ENCODE data around the gene PPP1R17.
A peak's percentile ranks its signal among the peaks of the same experiment; 100 is the strongest.

PPP1R17 gene

GRCh38 chr7:31702354-31702753, 15.3 kb downstream of the PPP1R17 start:
- no peak for DNase-seq (ENCODE audit: low spot score)

GRCh38 chr7:31705377-31705776, 18.4 kb downstream of the PPP1R17 start:
- DNase-seq (ENCODE audit: low spot score) = no peak

- no peak for DNase-seq (ENCODE audit: low spot score)
Observed at GRCh38 chr7:31707089-31707488, 20.1 kb downstream of the PPP1R17 start.

GRCh38 chr7:31710171-31710570, 23.2 kb downstream of the PPP1R17 start:
- no peak for DNase-seq (ENCODE audit: low spot score)

- DNase-seq (ENCODE audit: low spot score) = no peak
Observed at GRCh38 chr7:31716355-31716754, 29.3 kb downstream of the PPP1R17 start.

GRCh38 chr7:31720366-31720765, 33.4 kb downstream of the PPP1R17 start:
- DNase-seq (ENCODE audit: low spot score) = no peak

DNA sequence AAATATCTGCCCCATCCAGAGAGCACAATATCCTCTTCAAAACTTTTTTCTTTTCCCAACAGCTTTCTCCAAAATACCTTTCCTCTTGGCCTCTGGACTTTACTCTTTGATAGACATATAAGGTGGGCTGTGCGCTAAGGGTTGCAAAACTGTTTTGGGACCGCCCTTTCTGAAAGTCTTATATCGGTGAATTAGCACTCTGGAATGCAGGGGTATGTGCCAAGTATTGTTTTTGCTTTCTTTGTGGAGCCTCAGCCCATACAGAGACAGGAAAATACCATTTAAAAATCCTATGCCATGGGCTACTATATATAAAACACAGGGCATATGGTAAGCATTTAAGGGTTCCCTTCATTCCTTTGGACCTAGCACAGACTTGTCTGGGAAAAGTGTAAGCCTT, 37.7 kb downstream of the PPP1R17 start:
- no peak for DNase-seq (ENCODE audit: low spot score)

DNA sequence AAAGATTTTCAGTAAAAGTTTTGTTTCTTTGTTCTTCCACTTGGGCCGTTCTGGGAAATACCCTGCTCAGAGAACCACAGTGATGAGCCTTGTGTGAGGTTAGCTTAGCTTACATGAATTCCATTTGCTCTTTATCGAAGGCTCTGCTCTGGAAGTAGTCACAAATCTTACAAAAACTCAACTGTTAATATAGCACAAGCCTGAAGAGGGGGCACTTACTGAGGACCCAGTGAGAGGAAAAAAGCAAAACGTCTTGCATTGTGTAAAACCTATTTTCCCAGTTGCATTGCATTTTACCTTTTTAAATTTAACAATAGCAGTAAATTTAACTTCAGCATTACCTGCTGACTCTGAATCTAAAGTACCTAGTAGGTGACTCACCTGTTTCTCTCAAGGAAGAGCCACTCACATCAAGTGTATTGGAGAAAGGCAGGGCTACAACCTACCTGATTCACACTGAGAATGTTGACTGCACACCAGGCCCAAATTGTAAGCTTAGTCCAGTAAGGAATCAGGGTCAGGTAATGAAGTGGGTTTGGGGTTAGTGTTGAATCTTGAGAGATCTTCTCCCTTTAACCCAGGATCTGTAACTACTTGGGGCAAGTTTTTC, 42.3 kb downstream of the PPP1R17 start:
- no peak for DNase-seq (ENCODE audit: low spot score)

- DNase-seq (ENCODE audit: low spot score) = peak; percentile 36
Observed at GRCh38 chr7:31734456-31734855, 47.4 kb downstream of the PPP1R17 start.

DNA sequence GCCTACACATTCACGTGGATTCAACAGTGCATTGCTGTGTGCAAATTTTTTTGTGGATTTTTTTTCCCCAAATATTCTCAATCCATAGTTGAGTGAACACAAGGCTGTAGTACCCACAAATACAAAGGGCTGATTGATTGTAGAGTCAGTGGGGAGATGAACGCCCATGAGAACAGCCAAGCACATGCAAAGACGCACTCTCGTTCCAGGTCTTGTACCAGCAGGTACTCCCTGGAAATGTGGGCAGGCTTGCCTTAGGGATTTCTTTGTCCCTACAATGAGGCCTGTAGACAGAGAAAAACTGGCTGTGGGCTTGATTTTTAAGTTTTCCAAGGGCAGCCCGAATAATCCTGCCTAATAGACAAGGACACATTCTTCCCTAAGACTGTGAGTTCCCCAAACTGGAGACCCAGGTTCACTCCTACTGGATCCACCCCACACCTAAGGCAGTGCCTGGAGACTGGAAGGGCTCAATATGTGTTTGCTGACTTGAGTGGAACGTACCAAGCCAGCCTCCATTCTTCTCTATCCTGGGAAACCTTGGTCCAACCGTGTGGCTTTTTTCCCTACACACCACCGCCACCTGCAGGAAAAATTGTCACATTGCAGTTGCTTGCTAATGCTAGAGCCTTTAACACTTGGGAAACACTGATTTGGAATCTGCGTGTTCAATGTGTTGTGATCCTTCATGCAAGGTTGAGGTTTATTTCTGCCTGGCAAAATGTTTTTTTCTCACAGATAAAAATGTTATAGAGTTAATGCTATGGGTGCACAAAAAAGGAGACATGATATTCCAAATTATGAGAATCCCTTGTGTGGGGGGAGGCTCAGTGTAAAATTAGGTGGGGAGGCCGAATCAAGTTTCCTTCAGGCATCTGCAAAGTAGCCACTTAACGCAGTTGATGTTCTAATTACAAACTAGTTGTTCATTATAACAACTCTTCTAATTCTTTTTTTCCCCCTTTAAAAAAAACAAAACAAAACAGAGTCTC, 49.3 kb downstream of the PPP1R17 start:
- peak; percentile 71 for DNase-seq (ENCODE audit: low spot score)

- no peak for DNase-seq (ENCODE audit: low spot score)
Observed at GRCh38 chr7:31741852-31742251, 54.8 kb downstream of the PPP1R17 start.

DNA sequence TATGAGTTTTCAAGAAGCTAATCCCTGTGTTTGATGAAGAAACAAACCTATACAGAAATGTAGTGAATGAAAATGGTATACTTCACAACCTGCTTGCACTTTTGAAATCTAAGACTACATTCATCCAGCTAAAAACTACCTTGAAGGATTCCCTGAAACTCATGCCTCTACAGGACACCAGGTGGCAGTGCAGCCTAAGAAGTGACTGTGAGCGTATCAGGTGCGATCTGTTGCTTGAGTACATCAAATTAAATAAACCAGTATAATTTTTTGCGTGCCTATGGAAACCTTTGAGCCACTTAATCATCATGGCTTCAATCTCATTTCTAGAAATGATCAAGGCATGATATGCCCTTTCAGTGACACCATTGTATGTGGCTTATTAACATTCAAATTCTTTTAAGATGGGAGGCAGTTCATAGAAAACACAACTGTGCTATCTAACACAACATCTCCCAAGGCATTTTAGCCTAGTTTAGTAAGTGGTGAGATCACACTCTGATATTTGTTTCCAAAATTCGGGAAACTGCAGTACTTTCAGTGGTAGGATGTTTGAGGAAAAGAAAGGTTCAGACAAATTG, 57.4 kb downstream of the PPP1R17 start:
- peak; percentile 58 for DNase-seq (ENCODE audit: low spot score)

GRCh38 chr7:31747553-31747952, 60.5 kb downstream of the PPP1R17 start:
- DNase-seq (ENCODE audit: low spot score) = no peak

DNA sequence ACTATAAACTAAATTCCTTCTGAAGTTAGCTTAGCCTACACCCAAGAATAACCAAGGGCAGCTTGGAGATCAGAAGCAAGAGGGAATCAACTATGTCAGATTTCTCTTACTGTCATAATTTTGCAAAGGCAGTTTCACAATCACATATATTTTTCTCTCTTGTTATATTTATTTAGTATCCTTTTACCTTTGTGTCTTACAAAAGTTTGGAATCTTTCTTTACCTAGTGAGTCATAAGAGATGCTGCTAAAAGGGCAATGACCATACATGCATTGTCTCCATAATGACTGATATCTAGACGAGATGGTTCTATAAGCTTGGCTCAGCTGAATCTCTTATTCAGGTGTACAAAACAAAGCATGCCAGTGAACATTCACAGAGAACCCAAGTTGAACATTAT, 61.1 kb downstream of the PPP1R17 start:
- no peak for DNase-seq (ENCODE audit: low spot score)

DNA sequence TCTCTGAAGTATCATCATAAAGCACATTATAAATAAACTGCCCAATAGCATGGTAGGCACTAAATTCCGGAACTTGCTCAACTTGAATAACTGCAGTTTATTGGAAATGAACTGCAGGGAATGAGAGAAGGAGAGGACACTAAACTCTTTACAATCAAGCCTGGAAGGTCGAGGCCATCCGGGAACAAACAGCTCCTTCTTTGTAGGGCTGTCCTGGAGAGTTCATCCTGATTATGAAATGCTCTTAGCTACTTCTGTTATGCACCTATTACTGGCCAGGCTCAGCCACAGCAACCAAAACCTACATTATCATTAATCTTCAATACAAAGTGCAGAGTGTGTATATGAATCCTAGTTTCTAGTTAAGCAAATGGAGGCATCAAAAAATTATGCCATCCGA, 64.7 kb downstream of the PPP1R17 start:
- no peak for DNase-seq (ENCODE audit: low spot score)

All from AG08395 (cell line).